Upper lobe of left lung (tissue), 6 donors: ENCODE results near the gene SCART1. TPM values are rescaled to one million over a fixed set of nuclear protein-coding genes. Genes with fewer than 3 reads are reported as not detected.

Experiments
- ATAC-seq, 2 donors: fragments of 200-7000 bp; cut with Tn5 transposase; one replicate each; pipeline ENCODE4 v1.9.1; 2022; ENCODE audit warnings: mild to moderate bottlenecking in 2 of 2, moderate library complexity in 2 of 2; ENCODE audit not compliant: low FRiP score in 2 of 2
- DNase-seq, 2 donors: peaks; one replicate each; pipeline ENCODE4 v3.0.0-alpha.2; 2019 to 2020
- H3K27ac ChIP-seq, 4 donors: fragments of 200-600 bp; sonication (generic); one replicate each; pipeline ENCODE4 v1.5.1; 2016 to 2019
- H3K27me3 ChIP-seq, 4 donors: fragments of 200-600 bp; sonication (generic); one replicate each; pipeline ENCODE4 v1.5.1; 2017 to 2019
- H3K36me3 ChIP-seq, 4 donors: fragments of 200-600 bp; sonication (generic); one replicate each; pipeline ENCODE4 v1.5.1; 2016 to 2019
- H3K4me1 ChIP-seq, 4 donors: fragments of 200-600 bp; sonication (generic); one replicate each; pipeline ENCODE4 v1.5.1; 2018 to 2019
- H3K4me3 ChIP-seq, 4 donors: fragments of 200-600 bp; sonication (generic); one replicate each; pipeline ENCODE4 v1.5.1; 2017 to 2019; ENCODE audit warnings: mild to moderate bottlenecking in 2 of 4, moderate library complexity in 1 of 4
- H3K9me3 ChIP-seq, 4 donors: fragments of 200-600 bp; sonication (generic); one replicate each; pipeline ENCODE4 v1.5.1; 2018 to 2019
- EP300 ChIP-seq, 4 donors: sonication (generic); formaldehyde crosslinking; IDR thresholded peaks; one replicate each; pipeline ENCODE4 v1.5.1; 2017; ENCODE audit warnings: antibody characterized with exemption in 4 of 4, control low read depth in 2 of 4
- POLR2A ChIP-seq, 4 donors: fragments of 450-650 bp; IDR thresholded peaks; one replicate each; pipeline ENCODE4 v1.5.1; 2016 to 2017; ENCODE audit warnings: antibody characterized with exemption in 4 of 4, mild to moderate bottlenecking in 2 of 4
- POLR2AphosphoS5 ChIP-seq, 2 donors: sonication (generic); formaldehyde crosslinking; IDR thresholded peaks; one replicate each; pipeline ENCODE4 v1.5.1; 2017; ENCODE audit warnings: antibody characterized with exemption in 2 of 2
- WGBS, 2 donors: methylation state at CpG; one replicate each; pipeline ENCODE4 v1.1.5; 2017 to 2018; 5-methylcytosine and 5-hydroxymethylcytosine counted together
- total RNA-seq, 6 donors: library from RNA; depleted of rRNA in 4 of 6; stranded (reverse); fragments of >200 nt in 4 of 6; gene quantifications; one replicate each; pipeline versions ENCODE4 v1.1.0 to v1.2.1, GENCODE V29; 2016 to 2021
- TF ChIP-seq, protein P1 (sequence below), 6 experiments: fragments of 450-650 bp in 4 of 6; fragments of 200-600 bp in 2 of 6; sonication (generic) in 2 of 6; IDR thresholded peaks; one replicate each; pipeline ENCODE4 v1.5.1; 2016 to 2019; ENCODE audit warnings: antibody characterized with exemption in 6 of 6
- donor health status: DM: no; HTN: no; CAD: no; lungs with moderate emphysema.
- donor health status: DM: no; HTN: yes; CAD: no; lungs with severe emphysema.

Gene SCART1
- total RNA-seq, 6 donors from 2014 or later: 1.1 to 31.4 (median 3.4) TPM

DNA sequence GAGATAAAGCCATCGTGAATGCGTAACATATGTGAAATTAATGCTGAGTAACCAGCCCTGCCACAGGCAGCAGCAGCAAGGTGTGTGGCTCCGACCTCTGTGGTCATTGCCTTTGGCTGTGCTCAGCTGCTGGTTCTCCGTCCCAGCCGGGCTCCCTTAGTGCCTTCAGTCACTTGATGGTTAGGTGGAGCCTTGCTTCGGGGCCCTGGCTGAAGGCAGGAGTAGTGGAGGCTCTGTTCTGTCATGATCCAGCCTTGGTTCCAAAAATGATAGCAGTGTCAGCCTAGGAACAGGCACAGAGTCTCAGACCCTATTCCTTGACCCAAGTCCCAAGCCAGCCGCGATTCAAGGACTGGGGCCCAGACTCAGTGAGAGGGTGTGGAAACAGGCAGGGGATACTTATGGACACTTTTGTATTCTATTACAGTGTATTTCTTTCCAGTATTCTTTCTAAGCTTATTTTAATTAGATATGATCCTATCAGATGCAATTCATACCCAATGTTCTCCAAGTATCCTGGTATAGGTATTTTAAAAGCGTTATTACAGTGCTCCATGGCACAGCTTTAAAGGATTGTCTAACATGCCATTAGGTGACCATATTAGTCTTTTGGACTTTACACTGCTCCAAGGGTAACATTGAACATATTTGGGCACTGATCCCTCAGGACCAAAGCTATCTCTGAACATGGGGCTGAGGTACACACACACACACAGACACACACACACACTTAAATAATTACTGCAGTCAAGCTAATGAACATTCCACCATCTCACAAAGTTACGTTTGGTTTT lies 9.0 kb downstream of the SCART1 start:
- Histone ChIP-seq H3K4me3 (no peak overlapping the region), H3K4me1 (no peaks in the 10 kb centered on the region), H3K36me3 (no peaks in the 10 kb centered on the region), H3K27me3 (no peaks in the 10 kb centered on the region), H3K9me3 (no peaks in the 10 kb centered on the region), H3K27ac (no peak overlapping the region)
- ATAC-seq: no peak
- WGBS, 2 donors: 92 to 93% methylated on average over 10 of the region's 10 CpGs
- TF ChIP-seq POLR2AphosphoS5 (IDR thresholded peaks at IDR 0.05) (no peak), POLR2A (IDR thresholded peaks at IDR 0.05) (no peak), EP300 (IDR thresholded peaks at IDR 0.05) (no peak)
- TF ChIP-seq, protein P1, sequence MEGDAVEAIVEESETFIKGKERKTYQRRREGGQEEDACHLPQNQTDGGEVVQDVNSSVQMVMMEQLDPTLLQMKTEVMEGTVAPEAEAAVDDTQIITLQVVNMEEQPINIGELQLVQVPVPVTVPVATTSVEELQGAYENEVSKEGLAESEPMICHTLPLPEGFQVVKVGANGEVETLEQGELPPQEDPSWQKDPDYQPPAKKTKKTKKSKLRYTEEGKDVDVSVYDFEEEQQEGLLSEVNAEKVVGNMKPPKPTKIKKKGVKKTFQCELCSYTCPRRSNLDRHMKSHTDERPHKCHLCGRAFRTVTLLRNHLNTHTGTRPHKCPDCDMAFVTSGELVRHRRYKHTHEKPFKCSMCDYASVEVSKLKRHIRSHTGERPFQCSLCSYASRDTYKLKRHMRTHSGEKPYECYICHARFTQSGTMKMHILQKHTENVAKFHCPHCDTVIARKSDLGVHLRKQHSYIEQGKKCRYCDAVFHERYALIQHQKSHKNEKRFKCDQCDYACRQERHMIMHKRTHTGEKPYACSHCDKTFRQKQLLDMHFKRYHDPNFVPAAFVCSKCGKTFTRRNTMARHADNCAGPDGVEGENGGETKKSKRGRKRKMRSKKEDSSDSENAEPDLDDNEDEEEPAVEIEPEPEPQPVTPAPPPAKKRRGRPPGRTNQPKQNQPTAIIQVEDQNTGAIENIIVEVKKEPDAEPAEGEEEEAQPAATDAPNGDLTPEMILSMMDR (IDR thresholded peaks at IDR 0.05): no peak
- no peak for DNase-seq

DNA sequence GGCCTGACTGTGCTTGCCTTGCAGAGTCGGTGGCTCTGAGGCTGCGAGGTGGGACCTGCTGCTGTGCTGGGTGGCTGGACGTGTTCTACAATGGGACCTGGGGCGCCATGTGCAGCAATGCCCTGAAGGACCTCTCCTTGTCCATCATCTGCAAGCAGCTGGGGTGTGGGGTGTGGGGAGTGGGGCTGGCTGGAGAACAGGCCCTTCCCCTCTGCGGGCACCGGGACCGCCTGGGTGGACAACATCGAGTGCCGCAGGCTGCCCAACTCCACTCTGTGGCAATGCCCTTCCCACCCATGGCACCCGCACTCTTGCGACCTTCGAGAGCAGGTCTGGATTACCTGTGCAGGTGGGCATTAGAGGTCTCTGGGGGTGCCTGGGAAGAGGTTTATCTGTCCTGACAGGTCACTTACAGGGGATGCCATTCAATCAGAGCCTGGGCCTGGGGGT lies 10.9 kb downstream of the SCART1 start:
- H3K4me1 ChIP-seq: no peaks in the 10 kb centered on the region
- H3K36me3 ChIP-seq: no peaks in the 10 kb centered on the region
- H3K27ac ChIP-seq: no peak overlapping the region
- H3K4me3 ChIP-seq: no peak overlapping the region
- no peaks in the 10 kb centered on the region for H3K9me3 ChIP-seq
- H3K27me3 ChIP-seq: no peaks in the 10 kb centered on the region
- WGBS, 2 donors: 94% methylated on average over 12 of the region's 12 CpGs; no CpG with 5 or more reads in 1 of the 2 donors
- no peak for TF ChIP-seq POLR2AphosphoS5 (IDR thresholded peaks at IDR 0.05)
- TF ChIP-seq EP300 (IDR thresholded peaks at IDR 0.05): no peak
- TF ChIP-seq, protein P1 (IDR thresholded peaks at IDR 0.05): no peak
- no peak for TF ChIP-seq POLR2A (IDR thresholded peaks at IDR 0.05)
- DNase-seq (peak in 1 of 2 donors; percentile 65), ATAC-seq (no peak)

DNA sequence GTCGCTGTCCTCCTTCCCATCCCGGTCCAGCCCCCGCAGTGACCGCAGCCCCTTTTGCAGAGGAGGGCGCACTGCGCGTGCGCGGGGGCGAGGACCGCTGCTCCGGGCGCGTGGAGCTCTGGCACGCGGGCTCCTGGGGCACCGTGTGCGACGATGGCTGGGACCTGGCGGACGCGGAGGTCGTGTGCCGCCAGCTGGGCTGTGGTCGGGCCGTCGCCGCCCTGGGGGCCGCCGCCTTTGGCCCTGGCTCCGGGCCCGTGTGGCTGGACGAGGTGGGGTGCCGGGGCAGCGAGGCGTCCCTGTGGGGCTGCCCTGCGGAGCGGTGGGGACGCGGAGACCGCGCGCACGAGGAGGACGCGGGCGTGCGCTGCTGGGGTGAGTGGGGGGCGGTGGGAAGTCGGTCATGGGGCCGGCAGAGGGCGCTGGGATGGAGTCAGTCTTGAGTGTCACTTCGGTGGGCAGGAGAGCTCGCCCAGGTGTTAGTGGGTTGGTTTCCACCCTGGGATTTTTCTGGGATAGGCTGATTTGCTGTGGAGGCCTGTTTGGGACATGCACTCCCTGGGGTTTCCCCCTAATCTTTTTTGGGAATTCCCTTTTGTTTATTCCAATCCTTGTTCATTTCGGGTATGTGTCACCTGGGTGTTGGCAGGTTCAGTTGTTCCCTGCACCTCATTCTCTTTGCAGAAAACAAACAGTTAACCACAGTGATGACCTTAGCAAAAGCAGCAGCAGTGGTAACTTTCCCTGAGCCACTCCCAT lies 11.6 kb downstream of the SCART1 start:
- no peak for ATAC-seq

DNA sequence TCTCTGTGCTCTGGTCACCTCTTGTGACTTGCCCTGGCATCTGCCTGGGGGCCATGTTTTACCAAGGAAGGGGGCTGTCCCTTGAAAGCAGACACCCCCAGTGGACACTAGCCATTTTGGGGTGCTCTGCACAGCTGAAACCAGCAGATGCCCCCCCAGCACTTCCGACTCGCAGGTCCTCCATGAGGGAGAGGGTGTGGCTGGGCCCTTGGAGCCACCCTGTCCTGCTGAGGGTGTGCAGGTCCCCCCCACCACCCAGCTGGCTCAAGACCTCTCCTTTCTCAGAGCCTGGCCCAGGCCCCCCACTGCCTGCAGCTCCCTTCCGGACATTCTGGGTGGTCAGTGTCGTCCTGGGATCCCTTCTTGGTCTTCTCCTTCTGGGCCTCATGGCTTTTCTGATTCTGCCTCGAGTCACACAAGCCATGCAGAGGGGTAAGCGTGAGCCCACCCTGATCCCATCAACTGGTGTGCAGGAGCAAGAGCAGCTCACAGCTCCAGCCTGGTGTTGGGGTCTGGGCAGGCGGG lies 12.3 kb downstream of the SCART1 start:
- DNase-seq (peak in 1 of 2 donors; percentile 41), ATAC-seq (no peak)
- H3K27me3 ChIP-seq: no peaks in the 10 kb centered on the region
- TF ChIP-seq, protein P1 (IDR thresholded peaks at IDR 0.05): no peak
- TF ChIP-seq EP300 (IDR thresholded peaks at IDR 0.05): no peak
- H3K27ac ChIP-seq: no peak overlapping the region
- no peaks in the 10 kb centered on the region for H3K4me1 ChIP-seq
- no peak overlapping the region for H3K4me3 ChIP-seq
- H3K36me3 ChIP-seq: no peaks in the 10 kb centered on the region
- no peaks in the 10 kb centered on the region for H3K9me3 ChIP-seq
- 89 to 95% methylated on average over 1 to 7 of the region's 7 CpGs for WGBS, 2 donors

More for the DNA sequence above, 11.6 kb downstream of the SCART1 start:
- DNase-seq: peak in 1 of 2 donors; percentile 79
- no peaks in the 10 kb centered on the region for H3K9me3 ChIP-seq
- no peaks in the 10 kb centered on the region for H3K27me3 ChIP-seq
- no peaks in the 10 kb centered on the region for H3K36me3 ChIP-seq
- H3K4me3 ChIP-seq: no peak overlapping the region
- no peak overlapping the region for H3K27ac ChIP-seq
- WGBS, 2 donors: 41 to 56% methylated on average over 32 to 53 of the region's 55 CpGs
- TF ChIP-seq POLR2A (IDR thresholded peaks at IDR 0.05) (no peak), EP300 (IDR thresholded peaks at IDR 0.05) (no peak), POLR2AphosphoS5 (IDR thresholded peaks at IDR 0.05) (no peak)
- TF ChIP-seq, protein P1 (IDR thresholded peaks at IDR 0.05): no peak
- H3K4me1 ChIP-seq: no peaks in the 10 kb centered on the region
